ENCODE results near the gene RNPS1.

GRCh38 chr16:2236337-2237101, 31.4 kb downstream of the RNPS1 start, which contains the start of gene DNASE1L2:
- TF ChIP-seq EZH2 (IDR thresholded peaks at IDR 0.05; ENCODE audit: low read depth) = no peak
- no peak for TF ChIP-seq CTCF (conservative IDR thresholded peaks at IDR 0.05)

Measured in PC-9 (cell line).